GM21825 (cell line): ENCODE data around the gene SRP14.
"Not testable (repeated sequence)": the region's sequence is repeated elsewhere in the genome, so short reads cannot be mapped to it uniquely, and the experiment has no call there.

ENCODE experiments used
- ATAC-seq: cut with Tn5 transposase; IDR thresholded peaks from one replicate; pipeline ENCODE4 v1.9.1; 2021; ENCODE audit warnings: mild to moderate bottlenecking, moderate library complexity; ENCODE audit not compliant: unreplicated experiment

The SRP14 gene

DNA sequence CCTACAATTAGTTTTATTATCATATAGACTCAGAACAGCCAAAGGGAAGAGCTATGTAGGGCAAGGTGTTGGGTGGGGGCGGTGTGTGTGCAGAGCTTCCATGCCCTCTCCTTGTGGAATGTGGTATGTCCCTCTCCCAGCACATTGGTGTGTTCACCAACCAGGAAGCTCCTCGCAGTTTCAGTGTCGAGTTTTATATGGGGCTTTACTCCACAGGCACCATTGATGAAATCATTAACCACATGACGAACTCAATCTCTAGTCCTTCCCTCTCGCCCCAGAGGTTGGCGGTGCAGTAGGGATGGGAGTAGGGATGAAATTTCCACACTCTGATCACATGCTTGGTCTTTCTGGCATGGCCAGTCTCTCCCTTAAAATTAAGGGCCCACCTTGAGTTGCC lies 13.6 kb upstream of the SRP14 start:
- no peak for ATAC-seq

DNA sequence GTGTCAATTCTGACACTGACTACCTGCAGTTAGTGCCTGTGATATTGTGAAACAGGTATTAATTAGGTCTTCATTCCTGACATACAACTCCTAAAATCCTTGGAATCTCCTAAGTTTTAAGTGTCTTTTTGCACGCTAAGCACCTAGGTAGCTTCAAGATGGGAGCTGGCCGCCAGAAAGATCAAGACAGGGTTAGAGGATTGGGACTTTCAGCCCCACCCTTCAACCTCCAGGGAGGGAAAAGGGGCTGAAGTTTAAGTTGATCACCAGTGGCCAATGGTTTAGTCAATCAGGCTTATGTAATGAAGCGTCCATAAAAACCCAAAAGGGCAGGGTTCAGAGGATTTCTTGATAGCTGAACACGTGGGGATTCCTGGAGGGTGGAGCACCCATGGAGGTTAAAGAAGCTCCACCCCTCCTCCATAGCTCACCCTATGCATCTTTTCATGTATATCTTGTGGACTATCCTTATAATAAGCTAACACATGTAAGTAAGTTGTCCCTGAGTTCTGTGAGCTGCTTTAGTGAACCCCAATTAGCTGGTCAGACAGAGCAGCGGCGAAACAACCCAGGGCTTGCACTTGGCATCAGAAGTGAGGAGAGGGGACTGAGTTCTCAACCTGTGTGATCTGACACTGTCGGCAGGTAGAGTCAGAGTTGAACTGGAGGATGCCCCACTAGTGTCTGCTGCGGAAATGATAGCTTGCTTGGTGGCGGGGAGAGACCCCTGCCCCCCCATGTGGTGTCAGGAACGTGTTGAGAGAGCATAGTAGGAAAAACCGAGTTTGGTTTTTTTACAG lies 12.8 kb upstream of the SRP14 start:
- no peak for ATAC-seq

DNA sequence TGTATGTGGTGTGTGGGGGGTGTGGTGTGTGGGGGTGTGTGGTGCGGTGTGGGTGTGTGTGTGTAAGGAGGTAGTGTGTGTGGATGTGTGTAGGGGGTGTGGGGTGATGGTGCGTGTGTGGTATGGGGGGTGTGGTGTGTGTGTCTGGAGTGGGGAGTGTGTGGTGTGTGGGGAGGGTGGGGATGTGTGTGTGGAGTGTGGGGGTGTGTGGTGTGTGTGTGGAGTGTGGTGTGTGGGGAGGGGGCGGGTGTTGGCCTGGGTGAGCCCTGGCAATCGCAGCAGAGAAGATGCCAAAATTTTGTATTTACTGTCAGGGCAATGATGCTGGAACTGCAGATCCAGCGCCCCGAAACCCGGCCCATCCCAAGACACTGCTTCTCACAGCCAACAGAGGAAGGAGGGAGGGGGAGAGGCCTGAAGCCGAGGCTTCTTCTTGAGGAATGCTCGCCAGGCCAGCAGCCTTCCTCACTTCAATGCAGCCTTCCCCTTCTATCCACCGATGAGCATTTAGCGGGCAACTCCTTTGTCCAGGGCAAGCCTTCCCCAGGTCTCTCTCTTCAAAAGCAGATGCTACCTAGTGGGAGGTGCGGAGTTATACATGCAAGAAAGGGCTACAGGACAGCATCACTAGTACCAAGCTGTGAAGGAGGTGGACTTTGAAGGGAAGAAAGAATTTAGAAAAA lies 11.9 kb upstream of the SRP14 start:
- no peak for ATAC-seq

DNA sequence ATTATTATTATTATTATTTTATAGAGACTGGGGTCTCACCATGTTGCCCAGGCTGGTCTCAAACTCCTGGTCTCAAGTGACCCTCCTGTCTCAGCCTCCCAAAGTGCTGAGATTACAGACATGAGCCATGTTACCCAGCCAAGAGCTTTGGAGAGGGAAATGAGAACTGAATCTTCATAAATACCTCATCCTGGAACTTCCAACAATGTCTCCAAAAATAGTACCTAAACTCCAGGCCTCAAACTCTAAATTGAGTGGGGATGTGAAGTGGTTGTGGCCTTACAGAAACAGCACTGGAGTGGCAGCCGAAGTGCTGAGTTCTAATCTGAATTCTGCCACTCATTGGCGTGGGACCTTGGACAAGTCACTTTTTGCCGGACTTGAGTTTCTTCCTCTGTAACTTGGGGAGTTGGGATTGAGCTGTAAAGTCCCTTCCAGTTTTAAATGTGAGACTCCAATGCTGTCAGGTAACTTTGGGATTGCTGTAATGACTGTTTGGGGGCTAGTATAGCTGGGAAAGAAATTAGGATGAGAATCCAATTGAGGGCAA lies 10.0 kb upstream of the SRP14 start:
- no peak for ATAC-seq

DNA sequence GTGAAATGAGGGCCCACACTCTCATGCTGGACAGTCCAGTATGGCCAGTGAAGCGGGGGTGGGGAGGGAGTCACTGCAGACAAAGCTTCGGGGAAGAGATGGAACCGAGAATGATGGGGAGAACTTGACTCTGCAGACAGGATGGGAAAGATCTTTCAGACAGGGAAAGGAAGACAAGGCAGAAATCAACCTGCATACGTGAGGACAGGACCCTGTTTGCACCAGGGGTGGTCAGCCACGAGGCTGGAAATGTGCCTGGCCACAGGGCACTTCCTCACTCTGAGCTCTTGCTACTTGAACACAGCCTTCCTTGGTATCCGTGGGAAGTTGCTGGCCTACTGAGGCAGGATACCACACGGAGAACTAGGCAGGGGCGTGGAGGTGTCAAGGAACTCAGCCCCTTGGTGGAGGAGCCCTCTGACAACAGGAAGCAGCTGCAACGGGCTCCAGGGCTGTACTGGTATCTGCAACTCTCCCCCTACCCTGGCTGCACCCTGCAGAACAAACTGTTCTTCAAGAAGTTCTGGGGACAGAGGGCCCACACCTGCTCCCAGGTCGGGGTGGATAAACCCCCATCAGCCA lies 9.3 kb upstream of the SRP14 start:
- no peak for ATAC-seq

DNA sequence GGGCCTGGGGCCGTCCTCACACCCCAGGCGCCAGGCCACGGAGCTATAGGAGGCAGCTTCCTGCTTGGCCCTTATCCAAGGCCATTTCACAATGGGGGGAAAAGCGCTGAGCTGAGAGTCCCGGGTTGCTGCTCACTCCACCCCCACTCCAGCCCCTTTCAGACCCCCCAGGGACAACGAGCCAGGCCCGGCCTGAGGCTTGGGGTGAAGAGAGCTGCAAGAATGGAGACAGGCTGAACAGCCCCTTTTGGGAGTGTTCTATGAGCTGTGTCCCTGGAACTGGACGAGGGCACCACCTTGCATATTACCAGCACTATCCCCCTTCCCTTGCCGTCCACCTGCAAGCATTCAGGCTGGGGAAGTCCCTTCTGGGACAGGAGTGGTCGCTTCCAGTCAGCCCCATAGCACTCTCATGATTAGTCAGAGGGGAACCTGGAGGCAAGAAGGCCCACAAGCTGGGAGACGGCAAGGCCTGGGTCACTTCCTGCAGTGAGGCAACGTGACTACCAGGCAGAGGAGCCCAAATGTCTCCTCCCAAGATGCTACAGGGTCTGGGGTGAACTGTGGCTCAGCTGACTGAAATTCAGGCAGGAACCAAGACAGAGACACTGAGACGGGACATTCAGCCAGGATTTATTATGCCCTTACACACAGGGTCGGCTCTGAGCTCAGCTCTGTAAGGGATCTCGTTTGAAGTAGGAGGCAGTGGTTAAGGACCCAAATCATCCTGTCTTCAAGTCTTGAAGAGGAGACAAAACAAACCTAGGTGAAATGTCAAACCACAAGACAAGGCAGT lies 8.6 kb upstream of the SRP14 start:
- peak; percentile 50 for ATAC-seq

DNA sequence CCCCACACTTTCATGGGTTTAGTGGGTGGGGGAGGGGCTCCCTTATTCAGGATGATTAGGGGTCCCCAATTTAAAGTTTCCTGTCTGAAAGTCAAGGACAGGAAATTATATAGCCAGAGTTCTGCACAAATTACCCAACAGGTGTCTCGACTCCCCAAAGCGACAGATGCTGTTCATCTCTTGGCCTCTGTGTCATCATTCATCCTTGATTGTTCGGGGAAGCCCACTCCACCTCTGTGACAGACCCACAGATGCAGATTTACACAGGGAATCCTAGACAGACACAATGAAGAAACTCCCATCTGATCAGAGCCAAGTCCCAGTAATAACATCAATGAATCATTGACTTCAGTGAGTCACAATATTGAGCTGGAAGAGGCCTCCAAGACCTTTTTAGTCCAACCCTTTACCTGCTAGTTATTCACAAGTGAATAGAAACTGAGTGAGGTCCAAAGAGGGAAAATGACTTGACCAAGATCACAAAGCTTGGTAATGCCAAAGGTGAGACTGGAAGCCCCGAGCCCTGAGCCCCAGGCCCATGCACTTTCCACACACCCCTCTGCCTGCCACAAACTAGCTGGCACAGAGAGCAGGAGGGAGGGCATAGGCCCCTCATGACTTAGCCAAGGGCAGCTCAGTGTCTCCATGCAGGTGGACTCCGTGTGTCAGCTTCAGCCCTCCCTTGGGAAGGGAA lies 7.9 kb upstream of the SRP14 start:
- ATAC-seq: peak; percentile 4

DNA sequence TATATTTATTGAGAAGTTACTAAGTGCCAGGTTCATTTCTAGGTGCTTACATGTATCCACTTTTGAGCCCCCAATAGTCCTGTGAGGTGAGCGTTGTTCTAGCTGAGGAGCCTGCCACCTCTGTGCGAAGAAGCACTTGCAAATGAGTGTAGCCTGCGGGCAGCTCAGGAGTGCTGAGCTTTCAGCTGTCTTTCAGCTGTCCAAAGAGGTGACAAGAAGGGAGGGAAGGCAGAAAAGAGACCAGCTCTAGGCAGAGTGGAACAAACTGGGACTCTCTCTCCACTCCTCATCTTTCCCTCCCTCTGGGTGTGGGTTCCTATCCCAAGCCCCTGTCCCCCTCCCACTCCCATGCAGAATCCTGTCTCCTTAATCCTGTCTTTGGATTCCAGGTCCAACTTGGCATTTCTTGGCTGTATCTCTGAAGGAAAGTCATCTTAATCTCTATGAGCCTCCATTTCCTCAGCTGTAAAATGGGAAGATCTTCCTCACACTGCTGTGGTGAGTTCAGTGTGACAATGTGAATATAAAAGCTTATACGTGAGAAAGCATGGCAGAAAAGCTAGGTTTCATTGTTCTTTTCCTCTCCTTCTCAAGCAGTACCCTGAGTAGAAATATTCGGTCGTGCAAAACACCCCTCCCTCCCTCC lies 6.7 kb upstream of the SRP14 start:
- ATAC-seq: no peak

DNA sequence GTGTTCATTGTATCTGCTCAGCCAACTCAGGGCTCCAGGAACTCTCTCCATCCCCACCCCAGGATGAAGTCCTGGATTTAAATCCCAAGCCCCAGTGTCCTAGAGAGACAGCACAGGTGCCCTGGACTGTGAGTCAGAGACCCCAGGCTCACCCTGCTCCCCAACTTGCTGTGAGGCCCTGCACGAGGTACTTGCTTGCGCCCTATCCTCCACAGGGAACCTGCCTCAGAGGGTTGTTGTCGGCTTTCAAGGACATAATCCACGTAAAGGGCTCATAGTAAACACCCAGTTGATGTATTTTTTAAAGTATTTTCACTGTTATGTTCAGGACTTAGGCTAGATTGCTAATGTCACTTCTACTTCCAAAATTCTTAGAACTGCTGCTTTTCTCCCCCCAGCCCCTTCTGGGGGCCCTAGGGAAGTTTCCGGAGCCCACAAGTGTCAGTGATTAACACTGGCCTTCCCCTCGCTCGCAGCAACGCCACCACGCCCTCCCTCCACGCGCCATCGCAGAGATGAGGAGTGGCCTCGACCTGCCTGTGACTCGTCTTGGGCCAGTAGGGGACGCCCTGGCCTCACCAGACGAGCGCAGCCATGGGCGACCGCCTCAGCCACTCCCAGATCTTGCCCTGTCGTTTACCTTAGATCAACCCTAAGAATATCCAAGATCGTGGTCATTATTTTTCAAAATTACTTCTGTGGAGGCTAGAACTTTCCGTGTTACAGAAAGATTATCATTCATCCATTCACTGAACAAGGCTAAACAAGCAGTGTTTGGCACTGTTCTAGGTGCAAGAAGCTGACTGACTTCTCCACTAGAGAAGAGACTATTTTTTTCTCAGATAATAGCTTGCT lies 6.0 kb upstream of the SRP14 start:
- ATAC-seq: peak; percentile 61

DNA sequence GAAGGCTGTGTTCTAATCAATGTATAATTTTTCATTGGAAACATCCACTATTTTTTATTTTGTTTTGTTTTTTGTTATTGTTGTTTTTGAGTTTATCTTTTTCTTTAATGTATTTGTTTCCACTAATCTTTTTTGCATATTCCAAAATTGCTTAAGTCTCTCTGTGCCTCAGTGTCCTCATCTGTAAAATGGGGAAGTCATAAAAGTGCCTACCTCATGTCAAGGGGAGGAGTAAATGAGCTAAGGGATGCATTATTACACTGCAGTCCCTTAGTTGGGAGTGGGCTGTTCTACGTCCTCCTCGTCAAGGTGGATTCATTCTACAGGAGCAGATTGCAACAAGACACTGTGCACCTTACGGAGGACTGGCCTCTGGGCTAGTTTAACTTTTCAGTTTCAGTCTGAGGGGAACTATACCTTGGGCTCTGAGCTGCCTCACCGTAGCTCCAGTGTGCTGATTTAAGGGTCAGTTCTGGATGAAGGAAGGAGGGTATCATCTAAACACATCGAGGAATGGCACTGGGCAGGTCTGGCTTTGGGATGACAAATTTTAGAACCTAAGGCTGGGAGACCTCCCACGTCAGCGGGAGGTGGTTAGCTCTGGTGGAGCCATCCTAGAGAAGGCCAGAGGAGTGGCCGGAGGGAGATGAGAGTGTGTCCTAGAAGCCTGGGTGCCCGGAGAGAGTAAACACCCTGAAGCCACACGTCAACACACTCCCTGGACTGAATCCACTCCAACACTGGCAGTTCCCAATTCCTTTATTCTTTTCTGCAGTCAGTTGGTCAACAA lies 5.1 kb upstream of the SRP14 start:
- no peak for ATAC-seq

DNA sequence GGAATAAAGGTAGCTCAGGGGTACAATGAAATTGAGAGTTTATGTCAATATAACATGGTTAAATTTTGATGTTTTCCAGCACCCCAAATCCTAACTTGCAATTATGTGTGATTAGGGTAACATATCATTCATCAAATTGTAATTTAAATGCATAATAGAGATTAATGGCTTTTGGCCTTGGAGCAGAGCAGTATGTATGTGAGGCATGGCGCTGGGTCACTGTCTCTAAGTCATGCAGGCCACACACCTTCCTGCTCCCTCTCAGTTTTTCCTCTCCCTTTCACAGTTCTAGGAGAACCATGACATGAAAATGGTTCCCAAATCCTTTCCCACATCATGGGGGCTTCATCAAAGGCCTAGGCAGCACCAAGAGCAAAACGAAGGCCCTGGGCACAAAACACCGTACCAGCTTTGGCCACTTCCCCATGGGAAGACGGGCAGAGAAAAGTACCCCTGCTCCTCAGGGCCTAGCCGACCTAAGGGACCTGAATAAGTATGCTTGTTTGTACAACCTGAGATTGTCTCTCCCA lies 3.9 kb upstream of the SRP14 start:
- ATAC-seq: no peak

DNA sequence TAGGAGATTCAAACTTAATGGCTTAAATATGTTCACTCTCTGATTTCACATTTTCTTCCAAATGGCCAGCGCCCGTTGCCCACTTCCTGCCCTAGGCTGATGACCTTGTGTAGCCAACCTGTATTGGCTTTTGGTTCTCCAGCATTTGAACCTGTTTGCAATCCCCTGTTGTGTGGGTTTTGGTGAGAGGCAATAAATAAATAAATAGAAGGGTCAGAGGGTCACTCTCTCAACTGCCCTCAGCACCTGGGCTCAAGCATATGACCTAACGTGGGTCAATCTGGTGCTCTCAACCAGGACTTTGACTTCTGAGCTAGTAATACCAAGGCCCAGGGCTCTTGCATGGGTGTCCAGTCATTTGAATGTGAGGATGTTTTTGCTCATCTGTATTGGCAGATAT lies 1.8 kb upstream of the SRP14 start:
- ATAC-seq: no peak

DNA sequence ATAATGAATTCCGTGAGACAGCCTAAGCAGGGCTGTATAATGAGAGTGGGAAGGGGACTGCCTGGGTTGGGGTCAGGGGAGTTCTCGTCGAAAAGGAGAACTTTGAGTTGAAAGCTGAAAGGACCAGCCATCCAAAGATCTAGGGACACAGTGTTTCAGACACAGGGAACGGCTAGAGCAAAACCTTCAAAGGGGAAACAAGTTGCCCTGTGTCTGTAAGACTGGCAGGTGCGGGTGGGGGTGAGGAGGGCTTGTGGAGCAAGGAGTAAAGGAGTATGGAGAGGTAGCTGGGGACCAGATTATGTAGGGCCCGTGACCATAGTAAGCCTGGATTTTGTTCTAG lies 1.3 kb upstream of the SRP14 start:
- ATAC-seq: no peak

DNA sequence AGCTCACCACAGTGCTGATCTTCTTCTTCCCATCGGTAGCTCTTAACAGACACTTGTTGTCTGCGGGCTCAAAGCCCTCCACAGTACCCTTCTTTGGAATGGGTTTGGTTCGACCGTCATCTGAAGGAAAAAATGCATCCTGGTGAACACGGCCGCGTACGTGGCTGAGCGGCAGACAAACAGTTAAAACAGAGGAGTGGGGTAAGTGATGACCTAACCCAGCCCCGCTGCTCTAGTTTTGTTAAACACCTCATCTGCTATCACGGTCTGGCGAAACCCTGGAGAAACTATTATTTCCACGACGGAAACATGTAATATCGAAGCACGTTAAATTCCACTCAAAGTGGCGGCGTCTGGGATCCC lies 725 bp downstream of the SRP14 start:
- no peak for ATAC-seq

DNA sequence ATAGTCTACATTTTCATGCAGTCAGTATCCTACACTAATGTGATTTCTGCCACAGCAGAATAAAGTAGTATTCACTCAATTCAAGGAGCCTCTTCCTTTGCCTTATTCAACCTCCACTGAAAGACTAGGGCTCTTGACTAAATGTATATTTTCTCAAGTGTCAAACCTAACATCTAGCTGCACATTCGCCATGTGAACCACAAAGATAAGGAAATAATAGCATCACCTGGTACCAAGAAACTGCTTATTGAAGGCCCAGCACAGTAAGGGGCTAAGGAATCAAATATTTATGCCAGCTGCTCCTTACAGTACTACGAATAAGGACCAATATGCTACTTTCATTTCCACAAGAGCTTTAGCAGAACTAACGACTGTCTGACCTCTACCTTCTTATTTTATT lies 1.3 kb downstream of the SRP14 start:
- no peak for ATAC-seq

DNA sequence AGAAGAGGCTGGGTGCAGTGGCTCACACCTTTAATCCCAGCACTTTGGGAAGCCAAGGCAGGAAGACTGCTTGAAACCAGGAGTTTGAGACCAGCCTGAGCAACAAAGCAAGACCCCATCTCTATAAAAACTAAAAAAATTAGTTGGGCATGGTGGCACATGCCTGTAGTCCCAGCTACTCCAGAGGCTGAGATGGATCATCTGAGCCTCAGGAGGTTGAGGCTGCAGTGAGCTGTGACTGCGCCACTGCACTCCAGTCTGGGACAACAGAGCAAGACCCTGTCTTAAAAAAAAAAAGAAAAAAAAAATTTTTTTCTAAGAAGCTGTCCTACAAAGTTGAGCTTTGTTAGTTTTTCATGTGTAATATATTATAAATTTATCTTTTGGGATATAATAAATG lies 3.8 kb downstream of the SRP14 start:
- not testable (repeated sequence) for ATAC-seq

DNA sequence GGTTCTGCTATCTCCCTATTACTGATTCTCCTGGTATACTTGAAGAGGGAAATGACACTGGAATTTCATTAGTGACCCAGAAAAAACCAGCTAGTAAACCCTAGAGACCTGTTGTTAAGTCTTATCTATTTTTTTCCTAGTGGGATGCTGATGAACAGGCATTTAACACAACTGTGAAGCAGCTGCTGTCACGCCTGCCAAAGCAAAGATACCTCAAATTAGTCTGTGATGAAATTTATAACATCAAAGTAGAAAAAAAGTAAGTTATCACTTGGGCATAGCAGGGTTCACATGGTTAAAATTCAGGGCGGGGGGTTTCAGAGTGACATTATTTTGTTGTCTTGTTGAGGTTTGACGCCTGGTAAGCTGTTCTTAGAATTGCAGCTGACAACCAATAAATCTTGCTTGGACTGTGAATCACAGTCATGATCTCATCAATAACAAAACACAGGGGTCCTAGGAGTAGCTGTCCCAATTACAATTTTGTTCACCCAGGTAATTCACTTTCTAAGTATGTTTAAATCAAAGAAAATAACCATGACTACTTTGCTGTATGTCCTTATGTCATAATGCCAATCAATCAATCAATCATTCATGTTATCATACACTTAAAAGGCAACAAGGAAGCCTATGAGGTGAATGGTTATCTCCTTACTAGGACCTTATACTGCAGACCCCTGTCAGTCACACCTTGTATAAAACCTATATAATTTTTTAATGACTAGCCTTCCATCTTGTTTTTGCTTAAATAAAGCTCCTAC lies 4.6 kb downstream of the SRP14 start:
- ATAC-seq: no peak
